Myometrial cell (primary cell): ENCODE data around the gene TNPO1. TPM values are rescaled to one million over a fixed set of nuclear protein-coding genes. Genes with fewer than 3 reads are reported as not detected.

Source experiments
- total RNA-seq: library from RNA; depleted of rRNA; stranded (reverse); fragments of >200 nt; gene quantifications from 2 replicates; pipeline ENCODE4 v1.2.3, GENCODE V29; 2015

Gene TNPO1
- total RNA-seq = 267 and 314 TPM in 2 replicates

GRCh38 chr5:72816284-72817075, at the start of gene TNPO1:
Gene TNPO1, plus strand, starts transcription at chr5:72816661. Its CDS starts 77 bp downstream, at chr5:72816738.

GRCh38 chr5:72955768-72956323, 139.4 kb downstream of the TNPO1 start, which contains the start of gene FCHO2:
Gene FCHO2, plus strand, starts transcription at chr5:72956041. Its CDS starts 56 bp downstream, at chr5:72956097.

Other genes starting within 250 kb of the TNPO1 start
- 6.7 and 21.9 TPM in 2 replicates for gene FCHO2, start 139.4 kb downstream of the TNPO1 start, total RNA-seq